ENCODE measurements around the gene SIPA1L2. TPM values are rescaled to one million over a fixed set of nuclear protein-coding genes. Genes with fewer than 3 reads are reported as not detected.

SIPA1L2 gene
- total RNA-seq, 2 experiments from 2014 or later, result 1.8 to 1.9 TPM

DNA sequence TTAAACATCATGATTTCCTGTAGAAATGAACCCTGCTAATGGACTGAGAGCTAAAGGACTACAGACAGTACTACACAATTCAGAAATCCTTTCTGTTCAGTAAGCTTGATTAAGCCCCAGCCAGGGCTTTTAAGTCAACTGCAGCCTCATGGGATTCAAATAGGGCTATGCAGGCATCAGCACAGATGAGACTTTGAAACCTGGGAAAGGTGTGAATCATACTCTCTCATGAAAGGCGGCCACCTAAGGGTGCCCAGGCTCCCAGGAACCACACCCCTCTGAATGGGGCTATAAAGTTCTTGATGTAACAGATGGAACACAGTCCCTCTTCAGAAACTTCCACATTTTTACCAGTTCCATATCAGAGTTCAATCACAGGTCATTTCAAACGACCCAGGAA, 7.6 kb downstream of the SIPA1L2 start:
- Histone ChIP-seq H3K36me3 (ENCODE audit: insufficient read depth, low read length) (no peaks in the 10 kb centered on the region), H3K27me3 (ENCODE audit: control insufficient read depth in 1 of 2, insufficient read depth in 2 of 2, low read length in 2 of 2) (no peaks in the 10 kb centered on the region), H3K4me1 (ENCODE audit: insufficient read depth, low read length) (no peaks in the 10 kb centered on the region), H3K4me3 (ENCODE audit: low read length) (no peak overlapping the region), H3K9me3 (ENCODE audit: control insufficient read depth in 1 of 2, insufficient read depth in 1 of 2, low read length in 2 of 2) (no peaks in the 10 kb centered on the region), H3K27ac (ENCODE audit: low read depth in 1 of 2, low read length in 2 of 2) (no peak overlapping the region)
- POLR2A ChIA-PET, result no interaction called here
- ATAC-seq (ENCODE audit: poor library complexity) (no peak), DNase-seq (no peak)
- peaks cover under 1% of the 10 kb centered on the region for H3K27me3 Mint-ChIP-seq
- CTCF ChIA-PET, result no interaction called here
- H3K4me1 Mint-ChIP-seq (ENCODE audit: low read depth), result peaks cover 1% of the 10 kb centered on the region
- TF ChIP-seq, protein P1, sequence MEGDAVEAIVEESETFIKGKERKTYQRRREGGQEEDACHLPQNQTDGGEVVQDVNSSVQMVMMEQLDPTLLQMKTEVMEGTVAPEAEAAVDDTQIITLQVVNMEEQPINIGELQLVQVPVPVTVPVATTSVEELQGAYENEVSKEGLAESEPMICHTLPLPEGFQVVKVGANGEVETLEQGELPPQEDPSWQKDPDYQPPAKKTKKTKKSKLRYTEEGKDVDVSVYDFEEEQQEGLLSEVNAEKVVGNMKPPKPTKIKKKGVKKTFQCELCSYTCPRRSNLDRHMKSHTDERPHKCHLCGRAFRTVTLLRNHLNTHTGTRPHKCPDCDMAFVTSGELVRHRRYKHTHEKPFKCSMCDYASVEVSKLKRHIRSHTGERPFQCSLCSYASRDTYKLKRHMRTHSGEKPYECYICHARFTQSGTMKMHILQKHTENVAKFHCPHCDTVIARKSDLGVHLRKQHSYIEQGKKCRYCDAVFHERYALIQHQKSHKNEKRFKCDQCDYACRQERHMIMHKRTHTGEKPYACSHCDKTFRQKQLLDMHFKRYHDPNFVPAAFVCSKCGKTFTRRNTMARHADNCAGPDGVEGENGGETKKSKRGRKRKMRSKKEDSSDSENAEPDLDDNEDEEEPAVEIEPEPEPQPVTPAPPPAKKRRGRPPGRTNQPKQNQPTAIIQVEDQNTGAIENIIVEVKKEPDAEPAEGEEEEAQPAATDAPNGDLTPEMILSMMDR (IDR thresholded peaks at IDR 0.05), result no peak
- no peak overlapping the region for H3K4me3 Mint-ChIP-seq
- no peaks in the 10 kb centered on the region for H3K36me3 Mint-ChIP-seq (ENCODE audit: low read depth)
- intact Hi-C loops (cut with DNase I, micrococcal nuclease), result no loop called here
- H3K27ac Mint-ChIP-seq, result no peak overlapping the region
- no peaks in the 10 kb centered on the region for H3K9me3 Mint-ChIP-seq

DNA sequence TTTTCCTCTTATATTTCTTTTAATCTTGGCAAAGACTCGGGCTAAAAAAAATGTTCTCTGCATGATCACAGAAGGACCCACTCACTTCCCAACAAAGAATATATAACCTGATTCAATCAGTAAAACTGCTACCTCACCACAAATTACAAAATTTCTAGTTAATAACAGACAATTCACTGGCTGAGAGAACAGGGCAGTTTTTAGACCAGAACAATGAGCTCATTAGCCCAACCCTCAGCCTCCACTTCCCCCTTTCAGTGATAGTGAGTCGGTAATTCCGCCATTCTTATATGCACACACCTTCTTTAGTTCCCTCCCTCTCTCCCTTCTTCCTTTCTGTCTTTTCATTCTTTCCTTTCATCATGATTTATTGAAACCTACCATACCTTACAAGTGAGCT, 8.9 kb downstream of the SIPA1L2 start:
- no peaks in the 10 kb centered on the region for H3K4me1 ChIP-seq (ENCODE audit: insufficient read depth, low read length)
- no peak overlapping the region for H3K4me3 ChIP-seq (ENCODE audit: low read length)
- TF ChIP-seq, protein P1 (IDR thresholded peaks at IDR 0.05), result no peak
- no peaks in the 10 kb centered on the region for H3K36me3 Mint-ChIP-seq (ENCODE audit: low read depth)
- H3K27ac ChIP-seq (ENCODE audit: low read depth in 1 of 2, low read length in 2 of 2), result no peak overlapping the region
- H3K4me3 Mint-ChIP-seq, result no peak overlapping the region
- no peaks in the 10 kb centered on the region for H3K4me1 Mint-ChIP-seq (ENCODE audit: low read depth)
- no peaks in the 10 kb centered on the region for H3K9me3 ChIP-seq (ENCODE audit: control insufficient read depth in 1 of 2, insufficient read depth in 1 of 2, low read length in 2 of 2)
- ChIA-PET POLR2A (no interaction called here), CTCF (no interaction called here)
- intact Hi-C loops (cut with DNase I, micrococcal nuclease), result no loop called here
- no peaks in the 10 kb centered on the region for H3K27me3 Mint-ChIP-seq
- H3K9me3 Mint-ChIP-seq, result no peaks in the 10 kb centered on the region
- no peak overlapping the region for H3K27ac Mint-ChIP-seq
- no peak for DNase-seq
- no peaks in the 10 kb centered on the region for H3K27me3 ChIP-seq (ENCODE audit: control insufficient read depth in 1 of 2, insufficient read depth in 2 of 2, low read length in 2 of 2)
- no peak for ATAC-seq (ENCODE audit: poor library complexity)
- no peaks in the 10 kb centered on the region for H3K36me3 ChIP-seq (ENCODE audit: insufficient read depth, low read length)

DNA sequence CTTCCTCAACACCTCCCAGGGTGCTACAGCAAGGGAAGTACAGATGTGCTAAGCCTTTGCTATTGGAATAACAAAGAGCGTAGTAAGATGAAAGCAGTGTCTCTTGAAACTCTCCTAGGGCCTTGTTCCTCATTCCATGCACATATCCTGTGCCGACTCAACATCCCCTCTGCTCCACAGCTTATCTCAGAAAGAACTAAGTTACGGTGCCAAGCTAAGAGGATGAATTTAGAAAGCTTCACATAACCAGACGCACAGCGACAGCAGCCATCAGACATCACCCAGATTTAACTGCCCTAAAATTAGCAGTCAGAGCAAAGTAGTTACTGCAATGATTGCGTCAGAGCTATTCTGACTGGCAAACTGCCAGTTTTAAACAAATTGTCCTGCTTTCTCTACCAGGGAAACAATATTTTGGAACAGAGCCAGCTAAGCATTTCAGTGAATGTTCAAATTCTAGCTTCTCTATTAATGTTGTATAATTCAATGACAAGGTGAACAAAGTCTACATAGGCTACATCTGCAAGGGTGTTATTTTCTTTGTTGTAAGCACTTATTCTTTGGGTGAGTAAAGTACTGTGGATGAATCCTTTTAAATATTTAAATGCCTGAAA, 9.5 kb downstream of the SIPA1L2 start:
- Histone ChIP-seq H3K9me3 (ENCODE audit: control insufficient read depth in 1 of 2, insufficient read depth in 1 of 2, low read length in 2 of 2) (no peaks in the 10 kb centered on the region), H3K27me3 (ENCODE audit: control insufficient read depth in 1 of 2, insufficient read depth in 2 of 2, low read length in 2 of 2) (no peaks in the 10 kb centered on the region), H3K4me3 (ENCODE audit: low read length) (no peak overlapping the region), H3K4me1 (ENCODE audit: insufficient read depth, low read length) (no peaks in the 10 kb centered on the region), H3K27ac (ENCODE audit: low read depth in 1 of 2, low read length in 2 of 2) (no peak overlapping the region), H3K36me3 (ENCODE audit: insufficient read depth, low read length) (no peaks in the 10 kb centered on the region)
- H3K4me3 Mint-ChIP-seq, result no peak overlapping the region
- TF ChIP-seq, protein P1 (IDR thresholded peaks at IDR 0.05), result no peak
- intact Hi-C loops (cut with DNase I, micrococcal nuclease), result no loop called here
- no peaks in the 10 kb centered on the region for H3K36me3 Mint-ChIP-seq (ENCODE audit: low read depth)
- ChIA-PET POLR2A (no interaction called here), CTCF (no interaction called here)
- DNase-seq (no peak), ATAC-seq (ENCODE audit: poor library complexity) (no peak)
- no peak overlapping the region for H3K27ac Mint-ChIP-seq
- H3K9me3 Mint-ChIP-seq, result no peaks in the 10 kb centered on the region
- no peaks in the 10 kb centered on the region for H3K27me3 Mint-ChIP-seq
- no peaks in the 10 kb centered on the region for H3K4me1 Mint-ChIP-seq (ENCODE audit: low read depth)

Data from CD4-positive, alpha-beta T cell (primary cell).